ENCODE results near the gene CD300H.
A peak's percentile ranks its signal among the peaks of the same experiment; 100 is the strongest.

CD300H gene

DNA sequence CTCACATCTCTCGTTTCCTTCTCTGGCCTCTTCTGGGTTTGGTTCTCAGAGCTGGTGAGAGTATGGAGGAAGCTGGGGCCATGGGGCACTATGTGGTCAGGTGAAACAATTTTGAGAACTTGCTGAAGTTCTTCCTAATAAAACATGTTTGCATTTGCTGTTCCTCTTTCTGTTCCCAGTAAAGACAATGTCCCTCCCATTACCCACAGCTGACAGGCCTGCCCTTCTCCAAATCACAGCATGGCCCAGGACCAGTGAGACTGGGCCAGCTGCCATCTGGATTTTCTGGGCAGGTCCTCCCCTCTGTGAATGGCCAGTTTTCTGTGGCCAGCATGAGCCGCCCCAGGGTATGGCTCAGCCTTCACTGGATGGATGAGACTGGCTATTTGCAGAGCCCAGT is at the start of gene CD300H:
CD300H (minus strand) TSS at position 113 of the 400 bp plus-strand sequence.
- no peak for DNase-seq

DNA sequence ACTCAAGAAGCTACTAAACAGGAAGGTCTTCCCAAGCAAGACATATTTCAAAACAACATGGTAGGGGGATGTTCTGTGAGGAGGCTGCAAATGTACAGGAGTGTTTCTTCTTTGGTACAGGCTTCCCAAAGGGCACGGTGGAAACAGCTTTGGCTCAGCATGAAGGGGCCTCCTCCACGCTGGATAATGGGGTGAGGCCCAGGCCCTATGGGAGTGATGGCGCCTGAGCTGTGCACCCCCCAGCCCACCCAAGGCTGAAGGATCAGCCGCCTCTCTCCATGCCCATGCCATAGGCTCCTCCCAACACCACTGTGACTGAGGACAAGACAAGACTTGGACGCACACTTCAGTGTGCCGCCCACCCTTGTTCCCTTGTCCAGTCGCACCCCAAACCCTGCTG is 49.4 kb upstream of the CD300H start:
- no peak for DNase-seq

DNA sequence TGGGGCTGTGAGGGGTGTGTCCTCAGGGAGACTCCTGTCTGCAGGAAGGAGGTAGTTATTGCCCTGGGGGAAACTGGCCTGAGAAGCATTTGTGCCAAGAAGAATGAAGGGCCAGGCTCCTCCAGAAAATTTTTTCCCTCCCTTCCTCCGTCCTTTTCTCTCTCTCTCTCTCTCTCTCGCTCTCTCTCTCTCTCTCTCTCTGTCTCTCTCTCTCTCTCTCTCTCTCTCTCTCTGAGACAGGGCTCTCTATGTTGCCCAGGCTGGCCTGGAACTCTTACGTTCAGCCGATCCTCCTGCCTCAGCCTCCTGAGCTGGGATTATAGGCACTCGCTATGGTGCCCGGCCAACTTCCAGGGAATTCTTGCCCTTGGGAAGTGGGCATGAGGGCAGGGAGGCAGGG is 44.7 kb upstream of the CD300H start:
- no peak for DNase-seq

DNA sequence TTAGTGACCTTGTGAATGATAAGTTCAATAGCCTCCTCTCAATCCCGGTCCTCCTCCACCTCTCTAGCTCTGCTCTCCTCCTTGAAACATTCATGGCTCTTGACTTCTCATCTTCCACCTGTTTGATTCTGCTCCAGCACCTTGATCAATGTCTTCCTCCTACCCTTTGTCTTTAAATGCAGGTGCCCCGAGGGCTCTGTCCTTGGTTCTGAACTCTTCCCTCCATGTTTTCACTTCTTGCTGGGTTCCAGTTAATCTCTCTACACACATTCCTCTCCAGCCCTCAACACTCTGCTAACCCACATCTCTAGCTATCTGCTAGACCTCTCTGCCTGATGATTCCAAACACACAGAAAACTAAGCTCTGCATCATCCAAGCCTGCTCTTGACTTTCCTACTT is 42.8 kb upstream of the CD300H start:
- DNase-seq, result no peak

DNA sequence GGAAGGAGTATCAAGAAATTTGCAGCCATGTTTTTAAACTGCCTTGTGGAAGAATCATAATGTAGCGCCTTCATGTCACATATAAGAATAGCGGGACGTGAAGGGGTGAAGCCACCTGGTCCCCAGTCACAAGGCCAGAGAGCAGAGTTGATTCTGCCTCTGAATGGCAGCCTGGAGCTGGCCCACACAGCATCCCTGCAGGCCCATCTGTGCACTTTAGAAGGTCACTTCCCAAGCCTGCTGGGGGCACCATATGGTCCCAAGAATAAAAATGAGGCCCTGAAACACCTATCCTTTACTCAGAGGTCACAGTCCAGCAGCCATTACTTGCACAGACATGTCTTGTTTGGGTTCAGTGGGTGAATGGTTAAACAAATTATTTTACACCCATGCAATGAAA is 41.2 kb upstream of the CD300H start:
- DNase-seq, result no peak

DNA sequence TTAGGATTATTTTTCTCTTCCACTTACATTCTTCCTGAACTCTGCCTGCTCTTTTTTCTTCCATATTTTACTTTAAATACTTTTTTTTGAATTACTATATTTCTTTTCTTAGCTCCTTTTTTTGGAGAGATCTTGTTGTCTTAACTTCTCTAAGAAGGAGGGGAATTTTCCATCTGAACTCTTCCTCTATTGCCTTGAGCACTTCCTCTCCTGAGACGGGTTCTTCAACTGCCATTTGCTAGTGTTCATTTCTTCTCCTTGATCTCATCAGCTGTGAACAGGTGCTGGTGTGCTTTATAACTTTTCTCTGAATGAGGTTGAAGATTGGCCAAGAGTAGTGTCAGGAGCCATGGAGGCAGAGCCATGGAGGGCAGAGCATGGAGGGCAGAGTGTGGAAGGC is 39.9 kb upstream of the CD300H start:
- no peak for DNase-seq

DNA sequence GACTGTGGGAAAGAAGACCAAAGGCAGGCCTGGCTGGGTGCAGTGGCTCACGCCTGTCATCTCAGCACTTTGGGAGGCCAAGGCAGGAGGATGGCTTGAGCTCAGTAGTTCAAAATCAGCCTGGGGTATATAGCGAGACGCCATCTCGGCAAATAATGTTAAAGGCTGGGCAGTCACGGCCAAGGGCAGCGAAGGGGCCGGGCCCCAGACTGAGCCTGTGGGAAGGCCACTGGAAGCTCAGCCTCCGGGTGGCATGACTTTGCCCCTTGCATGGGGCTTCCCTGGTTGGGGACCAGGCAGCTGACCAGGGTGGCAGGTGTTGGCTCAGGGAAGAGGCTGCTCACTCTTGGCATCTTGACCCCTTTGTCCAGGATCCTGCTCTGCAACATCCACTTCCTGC is 38.7 kb upstream of the CD300H start:
- no peak for DNase-seq

DNA sequence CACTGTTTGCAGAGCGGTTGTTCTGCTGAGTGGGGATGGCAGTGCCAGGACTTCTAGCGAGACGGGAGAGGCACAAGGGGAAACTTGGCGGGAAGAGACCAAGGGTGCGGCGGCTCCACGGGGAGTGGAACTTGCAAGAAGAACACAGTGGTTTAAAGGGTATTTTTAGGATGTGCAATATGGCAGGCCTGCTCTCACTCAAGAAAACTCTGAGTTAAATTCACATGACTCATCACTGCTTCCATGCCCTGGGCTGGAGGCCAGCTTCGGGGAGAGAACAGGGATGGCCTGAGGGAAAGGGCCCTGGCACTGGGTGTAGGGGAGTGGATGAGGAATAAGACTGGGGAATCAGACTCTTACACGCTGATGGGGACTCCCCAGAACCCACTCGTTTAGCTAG is 38.1 kb upstream of the CD300H start:
- no peak for DNase-seq

DNA sequence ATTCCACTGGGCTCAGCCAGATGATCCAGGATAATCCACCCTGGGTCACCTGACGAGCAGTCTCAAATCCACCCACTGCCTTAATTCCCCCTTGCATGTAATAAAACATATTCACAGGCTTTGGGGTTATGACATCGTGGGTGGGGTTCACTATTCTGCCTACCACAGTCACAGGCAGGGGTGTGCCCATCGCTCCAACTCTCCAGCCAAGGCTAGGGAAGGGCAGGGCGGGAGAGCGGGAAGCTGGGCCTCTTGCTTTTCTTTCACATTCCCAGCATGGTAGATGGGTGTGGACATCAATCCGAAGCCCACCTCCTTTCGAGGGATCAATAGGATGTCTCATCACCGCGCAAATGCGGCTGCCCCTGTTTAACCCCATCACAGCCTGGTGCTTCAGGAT is 37.5 kb upstream of the CD300H start:
- DNase-seq, result no peak

DNA sequence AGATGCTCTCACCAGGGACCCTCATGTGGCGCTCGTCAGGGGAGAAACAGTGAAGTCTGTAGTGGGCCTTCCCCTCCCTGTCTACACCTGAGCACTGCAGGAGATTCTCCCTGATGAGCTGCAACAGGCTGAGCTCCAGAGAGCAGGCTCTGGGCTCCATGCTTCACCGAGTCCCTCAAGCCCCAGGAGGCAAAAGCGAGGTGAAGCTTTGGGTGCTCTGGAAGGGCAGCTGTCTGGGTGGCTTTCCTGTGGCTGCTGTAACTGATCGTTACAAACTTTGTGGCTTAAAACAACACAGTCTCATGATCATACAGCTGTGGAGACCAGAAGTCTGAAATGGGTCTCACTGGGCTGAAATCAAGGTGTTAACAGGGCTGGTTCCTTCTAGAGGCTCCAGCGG is 36.9 kb upstream of the CD300H start:
- DNase-seq, result no peak

DNA sequence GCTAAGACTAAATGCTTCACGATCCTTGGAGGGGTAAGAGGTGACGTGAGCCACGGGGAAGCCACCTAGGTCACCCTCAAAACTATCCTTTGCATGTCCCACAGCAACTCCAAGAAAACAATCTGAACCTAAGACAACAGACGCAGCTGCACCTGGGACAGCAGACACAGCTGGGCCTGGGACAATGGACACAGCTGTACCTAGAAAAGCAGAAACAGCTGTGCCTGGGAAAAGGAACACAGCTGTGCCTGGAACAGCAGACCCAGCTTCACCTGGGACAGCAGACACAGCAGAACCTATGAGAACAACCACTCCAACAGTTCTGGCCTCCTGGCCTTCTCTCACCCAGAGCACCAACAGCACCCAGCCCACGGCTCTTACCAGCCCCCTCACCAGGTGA is 36.4 kb upstream of the CD300H start:
- DNase-seq, result no peak

DNA sequence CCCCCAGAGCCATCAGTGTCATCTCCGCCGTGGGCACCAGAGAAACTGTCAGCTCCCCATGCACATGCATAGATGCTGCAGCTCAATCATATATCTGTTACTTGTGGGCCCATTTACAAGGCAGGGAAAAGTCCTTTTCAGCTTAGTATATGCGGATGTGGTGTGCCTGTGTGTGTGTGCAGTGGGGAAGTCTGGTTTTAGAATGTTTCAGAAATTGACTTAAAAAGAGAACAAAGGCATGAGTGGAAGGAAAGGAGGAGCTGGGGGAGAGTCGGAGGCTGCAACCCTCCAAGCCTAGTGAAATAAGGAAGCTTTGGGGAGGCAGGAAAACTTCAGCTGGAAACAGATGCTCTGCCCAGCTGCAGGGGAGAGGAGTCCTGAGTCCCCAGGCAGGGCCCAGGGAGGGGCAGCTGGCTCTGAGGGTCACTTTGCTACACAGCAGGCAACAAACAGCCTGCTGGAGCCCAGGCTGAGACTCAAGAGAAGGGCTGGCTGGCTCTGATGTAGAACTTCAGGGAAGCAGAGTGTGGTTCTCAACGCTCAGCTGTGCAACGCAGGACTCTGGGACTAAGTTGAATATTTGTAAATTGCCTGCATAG is 35.8 kb upstream of the CD300H start:
- no peak for DNase-seq

DNA sequence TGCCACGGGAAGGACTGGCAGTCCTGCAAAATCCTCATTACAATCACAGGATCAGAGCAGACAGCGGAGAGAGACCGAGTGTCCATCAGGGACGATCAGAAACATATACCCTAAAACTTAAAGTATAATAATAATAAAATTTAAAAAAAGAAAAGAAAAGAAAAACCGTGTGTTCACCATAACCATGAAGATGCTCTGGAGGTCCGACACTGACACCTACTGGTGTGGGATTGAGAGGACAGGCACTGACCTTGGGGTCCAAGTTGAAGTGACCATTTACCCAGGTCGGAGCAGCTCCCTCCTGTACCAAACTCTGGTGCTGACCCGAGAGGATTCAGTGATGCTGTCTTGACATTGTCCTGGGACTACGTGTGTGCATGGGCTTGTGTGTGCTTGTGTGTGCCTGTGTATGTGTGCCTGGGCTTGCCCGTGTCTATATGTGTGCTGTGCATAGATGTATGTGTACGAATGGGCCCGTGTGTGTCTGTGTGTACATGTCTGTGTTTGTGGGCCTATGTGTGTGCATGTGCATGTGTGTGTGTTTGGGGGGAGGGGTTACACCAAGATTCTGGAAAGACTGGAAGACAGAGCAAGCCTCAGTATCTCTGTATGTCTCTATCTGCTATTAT is 34.7 kb upstream of the CD300H start:
- peak; percentile 5 for DNase-seq

DNA sequence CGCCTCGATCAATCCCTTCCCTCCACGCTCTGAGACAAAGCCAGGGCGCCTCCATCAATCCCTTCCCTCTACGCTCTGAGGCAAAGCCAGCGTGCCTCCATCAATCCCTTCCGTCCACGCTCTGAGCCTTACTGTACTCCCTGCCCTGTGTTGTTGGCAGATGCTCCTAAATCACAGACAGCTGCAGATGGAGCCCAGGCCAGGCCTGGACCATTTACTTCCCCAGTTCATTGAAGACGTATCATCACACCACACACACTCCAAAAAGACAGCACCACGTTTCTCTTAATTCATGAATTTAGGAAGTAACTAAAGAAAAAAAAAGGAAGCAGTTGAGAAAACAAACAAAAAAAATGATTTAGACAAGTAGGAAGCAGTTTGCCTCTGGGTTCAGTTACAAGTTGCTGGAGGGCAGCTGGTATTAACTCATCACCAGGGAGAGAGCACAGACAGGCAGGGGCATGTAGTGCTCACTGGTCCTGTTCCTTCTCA is 32.2 kb upstream of the CD300H start:
- no peak for DNase-seq

DNA sequence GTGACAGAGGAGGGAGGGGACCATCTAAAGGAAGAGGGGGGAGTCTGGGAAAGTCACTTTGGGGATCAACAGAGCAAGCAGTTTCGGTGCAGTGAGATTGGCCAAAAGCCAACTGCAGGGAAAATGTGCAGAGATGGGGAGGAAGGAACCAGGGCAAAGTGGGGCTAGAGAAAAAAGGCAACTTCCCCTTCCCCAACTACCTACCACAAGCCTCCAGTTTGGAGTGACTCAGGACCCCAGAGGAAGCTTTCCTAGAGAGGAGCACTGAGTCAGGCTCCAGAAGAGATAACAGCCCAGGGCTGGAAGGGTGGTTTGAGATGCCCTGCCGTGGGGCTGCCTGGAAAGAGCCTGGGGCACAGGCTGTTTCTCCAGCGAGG is 31.7 kb upstream of the CD300H start:
- no peak for DNase-seq

DNA sequence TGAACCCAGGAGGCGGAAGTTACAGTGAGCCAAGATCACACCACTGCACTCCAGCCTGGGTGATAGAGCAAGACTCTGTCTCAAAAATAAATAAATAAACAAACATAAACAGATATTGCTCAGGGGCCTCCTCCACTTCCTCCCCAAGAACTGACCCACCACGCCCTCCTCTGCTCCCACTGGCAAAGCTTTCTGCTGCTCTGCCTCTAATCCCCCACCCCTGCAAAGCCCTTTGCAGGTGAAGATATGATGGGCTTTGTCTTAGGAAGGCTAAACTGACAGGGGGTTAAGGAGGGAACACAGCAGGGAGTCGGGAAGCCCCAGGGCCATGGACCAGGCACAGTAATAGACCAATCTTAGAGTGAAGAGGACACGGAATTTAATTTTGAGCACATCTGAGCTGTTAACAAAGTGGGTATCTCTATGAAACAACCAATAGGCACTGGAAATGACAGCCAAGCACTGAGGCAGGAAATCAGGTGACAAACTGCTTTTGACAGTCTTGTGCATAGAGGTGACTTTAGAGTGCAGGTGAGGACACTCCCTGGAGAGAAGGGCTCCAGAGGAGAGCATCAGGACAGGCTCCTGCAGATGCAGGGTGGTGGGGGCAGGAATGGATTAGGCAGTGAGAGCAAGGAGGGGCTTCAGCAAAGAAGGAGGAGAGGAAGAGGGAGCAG is 31.2 kb upstream of the CD300H start:
- DNase-seq, result peak; percentile 58

DNA sequence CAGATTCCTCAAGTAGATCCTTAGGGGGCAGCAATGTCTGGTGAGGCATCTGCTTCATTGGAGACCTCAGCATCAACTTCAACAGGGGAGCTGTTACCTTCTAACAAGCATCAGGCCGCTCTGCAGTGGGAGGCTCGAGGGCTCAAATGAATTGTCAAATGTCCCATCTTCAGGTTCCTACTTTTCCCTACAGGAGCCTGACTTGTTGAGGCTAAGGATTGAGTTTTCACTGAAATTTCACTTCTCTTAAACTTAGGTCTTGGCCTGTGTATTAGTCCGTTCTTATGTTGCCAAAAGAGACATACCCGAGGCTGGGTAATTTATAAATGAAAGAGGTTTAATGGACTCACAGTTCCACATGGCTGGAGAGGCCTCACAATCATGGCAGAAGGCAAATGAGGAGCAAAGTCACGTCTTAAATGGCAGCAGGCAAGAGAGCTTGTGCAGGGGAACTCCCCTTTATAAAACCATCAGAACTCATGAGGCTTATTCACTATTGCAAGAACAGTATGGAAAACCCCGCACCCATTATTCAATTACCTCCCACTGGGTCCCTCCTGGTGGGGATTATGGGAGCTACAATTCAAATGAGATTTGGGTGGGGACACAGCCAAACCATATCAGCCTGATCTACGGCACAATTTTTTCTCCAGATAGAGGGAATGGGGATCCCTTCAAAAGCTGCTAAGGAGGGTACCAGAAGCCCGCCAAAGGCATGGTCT is 29.9 kb upstream of the CD300H start:
- DNase-seq, result no peak

DNA sequence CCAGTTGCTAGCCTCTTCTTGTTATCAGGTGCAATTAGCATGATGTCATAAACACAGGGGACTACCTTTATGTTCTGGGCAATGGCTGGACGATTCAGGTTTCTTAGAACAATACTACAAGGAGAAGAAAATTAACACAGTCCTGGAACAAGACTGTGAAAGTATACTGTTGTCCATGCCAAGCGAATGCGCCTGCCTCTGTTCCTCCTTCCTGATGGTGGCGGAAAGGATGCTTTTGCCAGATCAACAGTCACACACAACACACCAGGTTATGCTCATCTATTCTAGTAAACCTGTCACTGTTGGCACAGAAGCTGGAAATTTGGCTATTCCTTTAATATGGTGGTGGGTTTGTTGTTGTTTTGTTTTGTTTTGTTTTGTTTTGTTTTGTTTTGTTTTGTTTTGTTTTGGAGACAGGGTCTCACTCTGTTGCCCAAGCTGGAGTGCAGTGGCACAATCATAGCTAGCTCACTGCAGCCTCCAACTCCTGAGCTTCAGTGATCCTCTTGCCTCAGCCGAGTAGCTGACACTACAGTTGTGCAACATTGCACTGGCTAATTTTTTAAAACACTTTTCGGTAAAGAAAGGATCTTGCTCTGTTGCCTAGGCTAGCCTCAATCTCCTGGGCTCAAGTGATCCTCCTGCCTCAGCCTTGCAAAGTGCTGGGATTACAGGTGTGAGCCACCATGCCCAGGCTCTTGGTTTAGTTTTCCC is 27.9 kb upstream of the CD300H start:
- no peak for DNase-seq

DNA sequence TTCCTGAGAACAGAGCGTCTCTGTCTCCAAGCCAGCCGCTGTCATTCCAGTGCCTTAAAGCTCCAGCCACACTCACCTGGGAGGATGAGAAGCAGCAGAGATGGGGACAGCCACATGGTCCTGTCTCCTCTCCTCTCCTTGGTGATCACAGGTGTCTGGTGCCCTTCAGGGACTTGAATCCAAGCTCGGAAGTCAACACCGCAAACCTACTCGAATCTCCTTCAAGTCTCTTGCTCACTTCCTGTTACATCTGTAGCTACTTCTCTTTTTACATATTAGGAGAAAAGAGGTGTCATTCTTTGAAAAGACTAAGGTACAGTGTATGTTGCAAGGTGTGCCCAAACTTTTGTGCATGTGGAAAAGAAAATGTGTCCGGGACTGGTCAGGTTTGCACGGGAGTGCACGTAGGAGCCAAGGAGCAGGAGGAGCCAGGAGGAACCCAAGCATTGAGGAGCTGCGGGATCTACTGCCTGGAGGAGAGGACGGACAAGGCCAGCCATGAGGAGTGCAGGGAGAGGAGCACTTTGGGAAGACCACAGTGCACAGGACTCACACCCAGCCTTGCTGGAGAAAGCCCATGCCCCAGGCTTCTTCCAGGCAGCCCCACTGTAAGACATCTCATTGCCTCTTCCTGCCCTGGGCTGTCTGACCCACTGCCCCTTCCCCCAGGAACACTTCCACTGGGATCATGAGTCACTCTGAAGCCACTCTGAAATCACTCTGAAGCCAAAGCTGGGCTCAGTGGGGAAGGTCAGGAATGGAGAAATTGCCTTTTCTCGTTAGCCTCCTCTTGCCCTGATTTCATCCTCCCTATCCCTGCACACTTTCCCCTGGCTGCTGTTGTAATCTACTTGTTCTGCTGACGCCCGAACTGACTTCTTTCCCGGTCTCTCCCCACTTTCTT is 25.0 kb upstream of the CD300H start, which contains the start of gene CD300LD:
CD300LD (minus strand) TSS at position 197 of the 904 bp plus-strand sequence; CDS start at position 116, 81 bp downstream.
- DNase-seq, result no peak

DNA sequence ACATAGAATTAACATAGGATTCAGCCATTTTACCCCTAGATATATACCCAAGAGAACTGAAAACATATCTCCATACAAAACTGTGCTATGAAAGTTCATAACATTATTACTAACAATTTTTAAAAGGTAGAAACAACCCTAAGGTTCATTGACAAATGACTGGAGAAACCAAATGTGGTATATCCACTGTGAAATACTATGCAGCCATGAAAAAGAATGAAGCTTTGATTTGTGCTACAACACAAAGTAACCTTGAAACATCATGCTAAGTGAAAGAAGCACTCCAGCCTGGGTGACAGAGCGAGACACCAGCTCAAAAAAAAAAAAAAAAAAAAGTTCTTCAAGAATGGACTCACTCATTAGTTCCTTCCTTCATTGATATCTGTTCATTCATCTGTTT is 24.2 kb upstream of the CD300H start:
- DNase-seq, result no peak

DNA sequence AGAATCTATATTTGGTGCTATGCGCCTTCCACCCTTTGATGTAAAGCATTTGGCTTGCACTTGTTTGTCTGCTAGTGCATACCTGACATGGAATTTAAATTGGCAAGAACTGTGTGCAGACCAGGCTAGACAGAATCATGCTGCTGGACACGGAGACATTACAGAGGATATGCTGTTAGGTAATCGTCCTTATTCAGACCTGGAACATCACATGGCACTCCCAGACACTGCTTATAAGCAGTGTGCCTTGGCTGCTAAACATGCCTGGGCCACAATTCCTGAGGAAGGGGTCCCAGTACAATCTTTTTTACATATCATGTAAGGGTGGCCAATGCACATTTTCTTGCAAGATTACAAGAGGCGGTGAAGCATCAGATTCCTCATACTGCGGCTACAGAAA is 18.4 kb upstream of the CD300H start:
- DNase-seq, result no peak
